CD14-positive monocyte (primary cell): Measurements from ENCODE around the gene GPC2. TPM values are rescaled to one million over a fixed set of nuclear protein-coding genes. Genes with fewer than 3 reads are reported as not detected.

Experiments used
- DNase-seq, 3 donors: peaks; one replicate each; pipeline ENCODE4 v3.0.0-alpha.2; 2011 to 2022
- H2AFZ ChIP-seq: 2 replicates; pipeline ENCODE4 v1.6.0; 2012; ENCODE audit warnings: mild to moderate bottlenecking, low read depth, low read length, inconsistent platforms; ENCODE audit not compliant: insufficient read depth, poor library complexity, severe bottlenecking
- H3K27ac ChIP-seq, 2 donors: 1 replicate in 1 of 2; 2 replicates in 1 of 2; pipeline ENCODE4 v1.5.1; 2012 to 2013; ENCODE audit warnings: low read length in 2 of 2, control low read depth in 1 of 2, inconsistent platforms in 1 of 2, low read depth in 1 of 2, mild to moderate bottlenecking in 1 of 2
- H3K27me3 ChIP-seq, 2 donors: one replicate each; pipeline versions ENCODE4 v1.6.0 to v1.6.1; 2011 to 2013; ENCODE audit warnings: low read length in 2 of 2; ENCODE audit not compliant: control insufficient read depth in 2 of 2, insufficient read depth in 2 of 2
- H3K36me3 ChIP-seq, 2 donors: replicated peaks in 1 of 2; 1 replicate in 1 of 2; 2 replicates in 1 of 2; pipeline versions ENCODE4 v1.5.1 to v1.6.1; 2012 to 2013; ENCODE audit warnings: low read length in 2 of 2, control low read depth in 1 of 2, inconsistent platforms in 1 of 2, mild to moderate bottlenecking in 1 of 2; ENCODE audit not compliant: insufficient read depth in 2 of 2, control insufficient read depth in 1 of 2
- H3K4me1 ChIP-seq, 2 donors: 1 replicate in 1 of 2; 2 replicates in 1 of 2; pipeline versions ENCODE4 v1.5.1 to v1.6.1; 2012 to 2013; ENCODE audit warnings: low read length in 2 of 2, control low read depth in 1 of 2, inconsistent platforms in 1 of 2, mild to moderate bottlenecking in 1 of 2, moderate library complexity in 1 of 2; ENCODE audit not compliant: insufficient read depth in 2 of 2, control insufficient read depth in 1 of 2
- H3K4me2 ChIP-seq: replicated peaks from 2 replicates; pipeline ENCODE3; 2012; ENCODE audit warnings: low read length, moderate library complexity, mild to moderate bottlenecking; ENCODE audit not compliant: poor library complexity, severe bottlenecking; ENCODE audit errors: extremely low read depth
- H3K4me3 ChIP-seq, 3 experiments: fragments of 200-600 bp in 1 of 3; sonication (generic) in 1 of 3; replicated peaks in 1 of 3; 1 replicate in 2 of 3; 2 replicates in 1 of 3; pipeline ENCODE4 v1.5.1; 2011 to 2013; ENCODE audit warnings: low read length in 3 of 3, mild to moderate bottlenecking in 3 of 3, control low read depth in 2 of 3, low read depth in 2 of 3, inconsistent platforms in 1 of 3, moderate library complexity in 1 of 3
- H3K79me2 ChIP-seq: 2 replicates; pipeline ENCODE4 v1.6.0; 2012; ENCODE audit warnings: mild to moderate bottlenecking, control low read depth, inconsistent platforms, low read length, moderate library complexity; ENCODE audit not compliant: insufficient read depth
- H3K9ac ChIP-seq: 2 replicates; pipeline ENCODE4 v1.6.0; 2017; ENCODE audit warnings: low read length, mild to moderate bottlenecking; ENCODE audit not compliant: insufficient read depth, poor library complexity, severe bottlenecking
- H3K9me3 ChIP-seq, 2 donors: replicated peaks in 1 of 2; 1 replicate in 1 of 2; 2 replicates in 1 of 2; pipeline versions ENCODE4 v1.5.1 to v1.6.1; 2012 to 2013; ENCODE audit warnings: low read length in 2 of 2, control low read depth in 1 of 2; ENCODE audit not compliant: control insufficient read depth in 1 of 2, insufficient read depth in 1 of 2
- H4K20me1 ChIP-seq: 2 replicates; pipeline ENCODE4 v1.6.0; 2012; ENCODE audit warnings: mild to moderate bottlenecking, low read length, control low read depth, moderate library complexity; ENCODE audit not compliant: insufficient read depth
- H3K27ac Mint-ChIP-seq, 7 donors: one replicate each; pipeline ENCODE4 v1.8.0; 2020; ENCODE audit warnings: mild to moderate bottlenecking in 7 of 7, mixed read lengths in 7 of 7, moderate library complexity in 6 of 7, inconsistent platforms in 2 of 7
- H3K27me3 Mint-ChIP-seq, 3 donors: one replicate each; pipeline ENCODE4 v1.8.0; 2021 to 2022; ENCODE audit warnings: low read depth in 3 of 3, mild to moderate bottlenecking in 3 of 3, mixed read lengths in 3 of 3, moderate library complexity in 3 of 3, inconsistent platforms in 1 of 3
- H3K36me3 Mint-ChIP-seq, 2 donors: one replicate each; pipeline ENCODE4 v1.8.0; 2020; ENCODE audit warnings: mixed read lengths in 2 of 2, inconsistent platforms in 1 of 2, mild to moderate bottlenecking in 1 of 2
- H3K4me1 Mint-ChIP-seq: one replicate; pipeline ENCODE4 v1.8.0; 2020; ENCODE audit warnings: mild to moderate bottlenecking, mixed read lengths
- H3K4me3 Mint-ChIP-seq, 2 donors: one replicate each; pipeline ENCODE4 v1.8.0; 2020; ENCODE audit warnings: mild to moderate bottlenecking in 2 of 2, mixed read lengths in 2 of 2, moderate library complexity in 1 of 2
- H3K9me3 Mint-ChIP-seq, 7 donors: one replicate each; pipeline ENCODE4 v1.8.0; 2020 to 2022; ENCODE audit warnings: mixed read lengths in 7 of 7, mild to moderate bottlenecking in 6 of 7, moderate library complexity in 6 of 7, inconsistent platforms in 2 of 7
- CTCF ChIP-seq: fragments of 200-600 bp; IDR thresholded peaks from one replicate; pipeline ENCODE4 v1.8.0; 2022; ENCODE audit warnings: antibody characterized with exemption, mild to moderate bottlenecking
- WGBS: methylation state at CpG from one replicate; pipeline ENCODE4 v1.1.5; 2013; ENCODE audit warnings: missing lambda C conversion rate; ENCODE audit not compliant: insufficient coverage; 5-methylcytosine and 5-hydroxymethylcytosine counted together
- intact Hi-C, 2 donors: fragments of 100-400 bp; cut with micrococcal nuclease; formaldehyde crosslinking; loops; one replicate each; pipeline versions ENCODE4 v1.15.0 to v1.15.1; 2023
- polyA plus RNA-seq, 3 donors: library from polyadenylated mRNA; depleted of rRNA in 1 of 3; unstranded in 2 of 3; stranded (reverse) in 1 of 3; fragments of 300-500 nt in 2 of 3; fragments of >200 nt in 1 of 3; fragmentation: Illumina TruSeq in 2 of 3; gene quantifications; 1 replicate in 2 of 3; 2 replicates in 1 of 3; pipeline ENCODE4 v1.2.3, GENCODE V29; 2012 to 2021

Gene GPC2
- polyA plus RNA-seq, 3 donors: 0.91 TPM; not detected in 2

- TF ChIP-seq CTCF: no peak
- no peaks in the 10 kb centered on the region for H4K20me1 ChIP-seq
- H3K4me3 Mint-ChIP-seq: peak overlapping the region in 1 of 2 donors; percentile 87
- H3K36me3 ChIP-seq: no peaks in the 10 kb centered on the region
- H3K27ac Mint-ChIP-seq: no peak overlapping the region
- no peak overlapping the region for H3K4me3 ChIP-seq
- H3K9ac ChIP-seq: no peak overlapping the region
- peaks cover 0 to 11% of the 10 kb centered on the region in 2 donors for H3K9me3 ChIP-seq
- intact Hi-C loops: no loop called here
- 92% methylated on average over 3 of the region's 11 CpGs for WGBS
- H3K4me1 ChIP-seq: peaks cover 36 to 42% of the 10 kb centered on the region in 2 donors
- no peak overlapping the region for H2AFZ ChIP-seq
- DNase-seq: no peak
- no peaks in the 10 kb centered on the region for H3K79me2 ChIP-seq
- no peak overlapping the region for H3K4me2 ChIP-seq
- H3K36me3 Mint-ChIP-seq: peaks cover 4 to 21% of the 10 kb centered on the region in 2 donors
- peaks cover 41% of the 10 kb centered on the region for H3K4me1 Mint-ChIP-seq
- H3K27ac ChIP-seq: no peak overlapping the region
- H3K27me3 Mint-ChIP-seq: peaks cover 67 to 82% (median 73%) of the 10 kb centered on the region in 3 donors
- peaks cover 0 to 22% (median 9%) of the 10 kb centered on the region in 7 donors for H3K9me3 Mint-ChIP-seq
- H3K27me3 ChIP-seq: peaks cover 38 to 61% of the 10 kb centered on the region in 2 donors
Measured at GRCh38 chr7:100170101-100170897, 6.9 kb downstream of the GPC2 start.

DNA sequence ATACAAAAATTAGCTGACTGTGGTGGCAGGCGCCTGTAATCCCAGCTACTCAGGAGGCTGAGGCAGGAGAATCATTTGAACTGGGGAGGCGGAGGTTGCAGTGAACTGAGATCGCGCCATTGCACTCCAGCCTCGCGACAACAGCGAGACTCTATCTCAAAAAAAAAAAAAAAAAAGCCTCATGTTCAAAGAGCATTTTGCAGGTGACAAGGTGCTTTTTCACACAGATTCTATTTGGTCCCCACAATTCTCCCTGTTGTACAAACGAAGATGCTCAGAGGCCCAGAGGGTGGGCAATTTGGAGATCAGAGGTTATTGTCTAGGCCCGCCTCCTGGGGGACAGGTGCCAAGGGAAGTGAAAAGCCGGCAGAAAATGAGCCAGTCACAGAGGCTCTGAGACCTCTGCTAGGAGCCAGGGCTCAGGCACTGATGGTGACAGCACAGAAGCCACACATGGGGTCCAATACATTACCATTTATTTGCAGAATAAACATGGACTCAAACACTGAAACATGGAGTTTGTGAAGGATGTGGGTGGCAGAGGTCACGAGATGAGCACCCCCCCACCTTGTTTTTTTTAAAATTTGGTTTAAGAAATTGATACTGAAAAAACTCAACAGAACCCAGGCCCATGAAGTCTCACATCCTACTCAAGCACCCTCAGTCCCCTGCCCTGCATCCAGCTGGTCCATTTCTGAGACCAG lies 7.9 kb downstream of the GPC2 start:
- Histone ChIP-seq H3K4me3 (no peak overlapping the region), H3K4me2 (no peak overlapping the region), H4K20me1 (no peaks in the 10 kb centered on the region), H3K4me1 (peaks cover 36 to 42% of the 10 kb centered on the region in 2 donors), H2AFZ (no peak overlapping the region), H3K27me3 (peaks cover 38 to 61% of the 10 kb centered on the region in 2 donors), H3K27ac (no peak overlapping the region), H3K9ac (no peak overlapping the region), H3K9me3 (peaks cover 0 to 11% of the 10 kb centered on the region in 2 donors), H3K36me3 (no peaks in the 10 kb centered on the region), H3K79me2 (no peaks in the 10 kb centered on the region)
- Mint-ChIP-seq H3K36me3 (peaks cover 4 to 19% of the 10 kb centered on the region in 2 donors), H3K4me3 (peak overlapping the region; percentile 9 to 94), H3K27ac (no peak overlapping the region), H3K4me1 (peaks cover 41% of the 10 kb centered on the region), H3K27me3 (peaks cover 64 to 86% (median 73%) of the 10 kb centered on the region in 3 donors), H3K9me3 (peaks cover 0 to 22% (median 9%) of the 10 kb centered on the region in 7 donors)
- no peak for TF ChIP-seq CTCF
- no peak for DNase-seq
- intact Hi-C loops: no loop called here
- WGBS: 84% methylated on average over 8 of the region's 11 CpGs
